ENCODE data around the gene TRAPPC6A.

Gene TRAPPC6A

DNA sequence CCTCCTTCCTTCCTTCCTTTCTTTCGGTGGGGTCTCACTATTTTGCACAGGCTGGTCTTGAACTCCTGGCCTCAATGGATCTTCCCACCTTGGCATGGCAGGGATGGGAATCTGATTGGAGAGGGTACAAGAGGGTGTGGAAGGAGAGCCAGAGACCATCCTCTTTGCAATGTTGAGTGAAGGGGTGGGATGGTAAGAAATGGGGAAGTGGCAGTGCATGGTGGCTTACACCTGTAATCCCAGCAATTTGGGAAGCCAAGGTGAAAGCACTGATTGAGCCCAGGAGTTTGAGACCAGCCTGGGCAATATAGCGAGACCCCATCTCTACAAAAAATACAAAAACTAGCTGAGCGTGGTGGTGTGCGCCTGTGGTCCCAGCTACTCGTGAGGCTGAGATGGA lies 6.1 kb upstream of the TRAPPC6A start:
- no peak for DNase-seq

DNA sequence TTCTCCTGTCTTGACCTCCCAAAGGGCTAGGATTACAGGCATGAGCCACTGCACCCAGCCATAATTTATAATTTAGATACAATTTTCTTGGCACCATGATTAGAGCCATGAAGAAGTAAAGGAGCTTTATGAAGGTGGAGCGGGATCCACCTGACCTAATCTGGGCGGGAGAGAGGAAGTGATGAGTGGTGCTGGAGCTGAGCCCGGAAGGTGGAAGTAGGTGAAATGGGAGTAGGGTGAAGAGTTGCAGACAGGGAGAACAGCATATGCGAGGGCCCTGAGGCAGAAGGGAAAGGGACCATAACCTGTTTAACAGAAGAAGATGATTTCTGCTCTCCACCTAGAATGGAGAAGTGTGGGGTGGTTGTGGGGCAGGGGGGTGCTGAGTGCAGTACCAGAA lies 4.7 kb upstream of the TRAPPC6A start:
- DNase-seq, result no peak

DNA sequence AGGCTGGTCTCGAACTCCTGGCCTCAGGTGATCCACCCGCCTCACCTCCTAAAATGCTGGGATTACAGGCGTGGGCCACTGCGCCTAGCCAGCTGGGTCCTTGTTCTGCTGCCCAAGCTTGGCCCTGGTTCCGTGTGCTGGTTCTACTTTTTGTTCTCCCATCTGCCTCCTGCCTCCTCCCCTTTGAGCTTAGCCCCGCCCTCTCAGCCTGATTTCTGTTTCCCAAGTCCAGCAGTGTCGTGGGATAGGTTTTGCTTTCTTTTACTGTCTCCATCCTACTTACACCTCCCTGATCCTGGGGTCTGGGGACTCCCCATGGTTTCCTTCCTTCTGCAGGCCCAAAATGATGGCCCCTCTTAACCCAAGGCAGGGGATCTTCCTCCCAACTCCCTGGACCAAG lies 2.9 kb upstream of the TRAPPC6A start:
- DNase-seq, result no peak

DNA sequence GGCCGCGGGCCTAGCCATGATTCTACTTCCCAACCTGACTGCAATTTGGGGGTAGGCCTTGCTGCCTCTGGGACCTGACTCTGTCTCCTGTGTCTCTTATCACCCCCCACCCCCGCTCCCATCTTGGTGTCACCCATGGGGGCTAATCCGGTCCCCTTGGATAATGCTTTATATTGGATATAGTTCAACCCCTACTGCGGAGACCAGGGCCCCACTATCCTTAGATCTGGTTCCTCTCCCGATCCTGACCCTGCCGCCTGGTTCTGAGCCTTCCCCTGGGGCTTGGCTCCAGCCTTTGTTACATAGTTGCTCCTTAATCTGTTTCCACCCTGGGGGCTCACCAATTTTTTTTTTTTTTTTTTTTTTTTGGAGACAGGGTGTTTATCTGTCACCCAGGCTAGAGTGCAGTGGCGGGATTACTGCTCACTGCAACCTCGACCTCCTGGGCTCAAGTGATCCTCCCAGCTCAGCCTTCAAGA lies 1.9 kb upstream of the TRAPPC6A start:
- no peak for DNase-seq

DNA sequence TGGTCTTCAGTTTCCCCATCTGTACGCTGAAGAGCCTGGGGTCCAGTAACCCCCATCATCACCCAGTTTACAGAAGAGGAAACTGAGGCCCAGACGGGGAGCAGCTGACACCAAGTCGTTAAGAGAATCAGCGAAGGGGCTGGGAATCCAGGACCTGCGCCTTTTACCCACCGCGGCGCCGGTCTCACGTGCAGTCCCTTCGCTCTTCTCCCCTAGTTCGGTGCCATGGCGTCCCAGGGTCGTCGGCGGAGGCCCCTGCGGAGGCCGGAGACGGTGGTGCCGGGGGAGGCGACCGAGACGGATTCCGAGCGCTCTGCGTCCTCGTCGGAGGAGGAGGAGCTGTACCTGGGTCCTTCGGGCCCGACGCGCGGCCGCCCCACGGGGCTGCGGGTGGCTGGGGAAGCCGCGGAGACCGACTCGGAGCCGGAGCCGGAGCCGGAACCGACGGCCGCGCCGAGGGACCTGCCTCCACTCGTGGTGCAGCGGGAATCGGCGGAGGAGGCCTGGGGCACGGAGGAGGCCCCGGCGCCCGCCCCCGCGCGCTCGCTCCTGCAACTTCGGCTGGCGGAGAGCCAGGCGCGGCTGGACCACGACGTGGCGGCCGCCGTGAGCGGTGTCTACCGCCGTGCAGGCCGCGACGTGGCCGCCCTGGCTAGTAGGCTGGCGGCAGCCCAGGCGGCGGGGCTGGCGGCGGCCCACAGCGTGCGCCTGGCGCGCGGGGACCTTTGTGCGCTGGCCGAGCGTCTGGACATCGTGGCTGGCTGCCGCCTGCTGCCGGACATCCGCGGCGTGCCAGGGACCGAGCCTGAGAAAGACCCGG lies 1.2 kb upstream of the TRAPPC6A start:
- no peak for DNase-seq

DNA sequence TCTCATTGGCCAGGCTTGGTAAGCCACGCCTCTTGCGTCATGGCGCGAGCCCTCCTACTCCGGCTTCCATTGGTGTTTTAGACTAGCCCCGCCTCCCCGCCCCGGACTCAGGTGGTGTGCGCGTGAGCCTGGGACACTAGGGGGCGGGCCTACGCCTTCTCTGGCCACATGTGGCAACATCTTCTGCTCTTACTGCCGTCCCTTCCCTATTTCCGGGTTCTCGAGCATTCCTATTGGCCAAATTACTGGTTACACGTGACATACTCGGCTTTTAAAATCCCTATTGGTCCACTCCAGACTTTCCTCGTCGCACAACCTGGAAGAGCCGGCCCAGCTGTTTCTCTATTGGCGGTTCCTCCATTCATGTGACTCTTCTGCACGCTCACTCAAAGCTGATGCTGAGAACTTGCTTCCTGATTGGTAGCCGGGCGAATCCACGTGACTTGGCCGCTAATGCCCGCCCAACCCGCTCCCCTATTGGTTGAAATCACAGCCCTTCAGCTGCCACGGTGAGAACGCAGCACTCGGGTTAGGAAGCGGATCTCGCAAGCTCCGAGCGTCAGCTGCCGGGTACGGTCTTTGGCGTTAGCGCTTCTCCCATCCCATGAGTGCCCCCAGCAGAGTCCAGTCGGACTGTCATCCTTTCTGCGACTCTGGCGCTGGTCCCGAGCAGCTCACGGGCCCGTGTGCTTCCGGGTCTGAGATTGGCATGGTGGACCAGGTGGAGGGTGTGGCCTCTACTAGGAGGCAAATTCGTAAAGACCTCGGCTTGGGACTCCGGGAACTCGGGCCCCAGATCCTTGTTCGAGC lies 430 bp upstream of the TRAPPC6A start, which contains the start of gene BLOC1S3:
Gene BLOC1S3, plus strand, starts transcription at position 523 of the 810 bp plus-strand sequence. CDS start 513 bp downstream, outside the sequence.
- DNase-seq, result peak; percentile 99

DNA sequence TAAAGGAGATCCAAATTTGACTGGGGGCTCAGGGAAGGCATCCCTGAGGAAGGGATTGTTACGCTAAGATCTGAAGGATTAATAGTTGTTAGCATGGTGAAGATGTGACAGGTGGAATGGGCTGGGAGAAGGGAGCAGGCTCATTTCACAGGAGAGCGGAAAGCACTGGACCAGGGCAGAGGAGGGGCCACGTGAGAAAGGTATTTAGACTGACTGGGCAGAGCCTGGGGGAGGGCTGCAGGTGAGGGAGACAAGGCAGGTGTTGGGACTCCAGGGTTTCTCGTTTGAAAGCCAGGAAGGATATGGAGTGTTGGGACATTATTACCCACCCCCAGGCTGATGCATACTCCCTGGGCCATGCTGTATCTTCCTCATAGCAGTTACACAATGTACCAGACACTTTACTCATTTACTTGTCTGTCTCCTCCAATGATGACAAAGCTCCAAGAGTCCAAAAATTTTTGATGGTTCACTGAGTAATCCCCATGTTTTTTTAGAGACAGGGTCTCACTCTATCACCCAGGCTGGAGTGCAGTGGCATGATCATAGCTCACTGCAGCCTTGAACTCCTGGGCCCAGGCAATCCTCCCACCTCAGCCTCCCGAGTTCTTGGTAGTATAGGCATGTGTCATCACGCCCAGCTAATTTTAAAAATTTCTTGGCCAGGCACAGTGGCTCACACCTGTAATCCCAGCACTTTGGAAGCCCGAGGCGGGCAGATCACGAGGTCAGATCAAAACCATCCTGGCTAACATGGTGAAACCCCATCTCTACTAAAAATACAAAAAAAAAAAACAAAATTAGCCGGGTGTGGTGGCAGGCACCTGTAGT lies 2.3 kb downstream of the TRAPPC6A start:
- no peak for DNase-seq

DNA sequence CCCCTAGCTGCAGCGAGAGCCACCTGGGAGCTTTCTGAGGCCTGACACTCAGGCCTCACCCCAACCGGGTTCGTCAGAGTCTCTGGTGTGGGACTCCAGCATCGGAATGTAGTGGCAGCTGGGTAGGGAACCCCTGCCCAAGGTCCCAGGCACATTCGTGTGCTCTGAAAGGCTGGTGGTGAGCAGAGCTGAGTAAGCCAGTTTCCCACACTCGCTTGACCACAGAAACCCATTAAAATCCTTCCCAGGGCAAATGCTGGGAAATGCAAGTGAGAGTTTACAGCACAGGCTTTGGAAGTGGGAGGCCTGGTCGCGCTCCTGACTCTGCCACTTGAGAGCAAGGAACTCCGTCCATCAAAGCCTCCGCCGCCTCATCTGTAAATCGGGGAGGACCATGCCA lies 4.2 kb downstream of the TRAPPC6A start:
- no peak for DNase-seq

DNA sequence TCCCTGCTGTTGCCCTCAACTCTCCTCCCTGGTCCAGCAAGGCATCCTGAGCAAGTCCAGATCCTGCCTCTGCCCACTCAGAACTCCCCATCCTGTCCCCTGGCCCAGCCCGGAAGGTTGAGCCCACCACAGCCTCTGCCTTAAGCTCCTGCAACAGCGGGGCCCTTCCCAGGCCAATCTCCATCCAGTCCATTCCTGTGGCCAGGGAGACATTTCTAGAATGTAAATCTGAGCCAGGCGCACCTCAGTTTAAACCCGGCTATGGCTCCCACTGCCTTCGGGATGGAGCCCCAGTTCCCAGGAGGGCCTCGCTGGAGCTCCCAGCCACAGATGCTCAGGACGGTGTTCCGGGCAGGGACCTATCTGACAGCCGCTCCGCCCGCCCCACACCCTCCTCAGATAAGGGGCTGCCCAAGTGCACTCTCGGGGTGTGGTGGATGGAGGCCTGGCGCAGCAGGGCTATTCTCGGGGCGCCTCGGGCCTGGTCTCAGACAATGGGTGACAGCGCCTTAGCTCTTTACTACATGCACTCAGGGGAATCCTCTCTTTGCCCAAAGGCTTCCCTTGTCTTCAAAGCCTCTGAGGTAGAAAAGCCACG lies 5.3 kb downstream of the TRAPPC6A start:
- no peak for DNase-seq

DNA sequence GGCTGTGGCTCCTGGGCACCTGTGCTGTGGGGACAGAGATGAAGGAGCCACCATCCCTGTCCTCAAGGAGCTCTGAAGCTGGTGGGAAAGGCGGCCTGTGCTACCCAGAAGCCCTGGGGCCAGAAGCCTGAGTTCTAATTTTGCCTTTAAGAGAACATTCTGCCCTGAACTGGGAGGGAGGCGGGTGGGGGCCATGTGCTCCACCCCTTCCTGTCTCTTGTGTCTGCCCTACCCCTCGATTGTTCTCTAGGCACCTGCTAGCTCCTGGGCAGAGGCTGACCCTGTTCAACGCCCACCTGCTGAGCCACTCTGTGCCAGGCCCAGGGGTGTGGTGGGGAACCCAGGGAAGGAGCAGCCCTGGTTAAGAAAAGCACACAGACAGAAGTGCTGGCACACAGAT lies 5.9 kb downstream of the TRAPPC6A start:
- DNase-seq, result no peak

DNA sequence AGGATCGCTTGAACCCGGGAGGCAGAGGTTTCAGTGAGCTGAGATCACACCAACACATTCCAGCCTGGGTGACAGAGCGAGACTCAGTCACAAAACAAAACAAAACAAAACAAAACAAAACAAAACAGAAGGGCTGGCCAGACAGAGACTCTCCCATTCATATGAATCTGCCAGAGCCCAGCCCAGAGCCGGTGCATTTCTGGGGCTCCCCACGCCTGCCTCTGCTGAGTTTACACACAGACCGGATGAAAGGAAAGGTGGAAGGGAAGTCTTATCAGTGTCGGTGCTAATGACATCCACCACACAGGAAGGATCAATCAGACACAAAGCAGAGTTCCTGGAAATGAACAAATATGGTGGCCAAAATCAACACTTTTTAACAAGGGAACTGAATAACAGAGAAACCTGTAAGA lies 6.8 kb downstream of the TRAPPC6A start:
- no peak for DNase-seq

DNA sequence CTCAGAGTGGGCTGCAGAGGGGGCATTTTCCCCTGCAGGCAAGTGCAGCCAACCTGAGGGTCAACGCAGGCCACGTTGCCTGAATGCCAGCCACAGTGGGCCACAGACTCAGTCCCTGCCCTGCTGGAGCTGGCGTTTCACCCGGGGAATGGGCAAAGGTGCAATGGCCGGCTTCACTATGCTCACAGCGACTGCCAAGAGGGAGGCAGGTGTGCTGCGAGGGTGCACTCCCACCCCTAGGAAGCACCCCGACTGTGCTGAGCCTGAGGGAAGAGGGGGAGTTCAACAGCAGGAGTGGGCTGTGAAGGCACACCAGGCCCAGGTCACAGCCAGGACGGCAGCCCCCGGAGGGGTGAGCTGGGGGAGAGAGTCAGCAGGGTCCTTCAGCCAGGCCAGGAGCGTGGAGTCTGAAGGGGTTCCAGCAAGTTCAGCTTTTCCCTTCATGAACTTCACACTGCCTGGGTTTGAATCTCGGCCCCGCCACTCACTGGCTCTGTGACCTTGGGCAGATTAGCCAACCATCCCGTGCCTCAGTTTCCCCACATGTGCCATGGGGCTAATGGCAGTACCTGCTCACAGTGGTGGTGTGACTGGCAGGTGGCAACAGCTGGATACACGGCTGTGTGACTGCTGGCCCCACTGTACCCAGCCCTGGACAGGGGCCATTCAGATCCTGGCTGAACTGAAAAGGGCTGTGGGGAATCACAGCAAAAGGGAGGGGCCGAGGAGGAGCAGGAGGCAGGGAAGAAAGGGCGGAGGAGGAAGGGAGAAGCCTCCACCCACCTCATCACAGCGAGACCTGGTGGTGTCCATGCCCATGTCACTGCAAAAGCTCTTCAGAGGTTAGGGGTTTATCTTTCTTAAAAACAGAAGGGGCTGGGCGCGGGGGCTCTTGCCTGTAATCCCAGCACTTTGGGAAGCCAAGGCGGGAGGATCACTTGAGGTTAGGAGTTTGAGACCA lies 7.6 kb downstream of the TRAPPC6A start:
- DNase-seq, result no peak

DNA sequence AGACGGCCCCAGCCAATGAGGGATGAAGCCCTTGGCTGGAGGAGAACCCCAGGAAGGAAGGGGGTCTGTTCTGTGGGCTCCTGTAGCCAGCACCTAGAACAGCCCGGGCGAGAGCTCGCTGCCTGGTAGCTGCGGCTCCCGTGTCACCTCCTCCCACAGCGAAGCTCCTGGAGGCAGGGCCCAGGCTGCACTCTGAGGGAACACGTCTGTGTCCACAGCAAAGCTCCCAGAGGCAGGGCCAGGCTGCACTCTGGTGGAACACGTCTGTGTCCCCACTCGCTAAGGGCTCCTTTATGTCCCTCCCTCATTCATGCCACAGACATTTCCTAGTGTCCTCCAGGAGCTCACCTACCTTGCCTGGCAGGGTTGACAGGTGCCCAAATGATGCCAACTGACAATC lies 8.4 kb downstream of the TRAPPC6A start:
- no peak for DNase-seq

DNA sequence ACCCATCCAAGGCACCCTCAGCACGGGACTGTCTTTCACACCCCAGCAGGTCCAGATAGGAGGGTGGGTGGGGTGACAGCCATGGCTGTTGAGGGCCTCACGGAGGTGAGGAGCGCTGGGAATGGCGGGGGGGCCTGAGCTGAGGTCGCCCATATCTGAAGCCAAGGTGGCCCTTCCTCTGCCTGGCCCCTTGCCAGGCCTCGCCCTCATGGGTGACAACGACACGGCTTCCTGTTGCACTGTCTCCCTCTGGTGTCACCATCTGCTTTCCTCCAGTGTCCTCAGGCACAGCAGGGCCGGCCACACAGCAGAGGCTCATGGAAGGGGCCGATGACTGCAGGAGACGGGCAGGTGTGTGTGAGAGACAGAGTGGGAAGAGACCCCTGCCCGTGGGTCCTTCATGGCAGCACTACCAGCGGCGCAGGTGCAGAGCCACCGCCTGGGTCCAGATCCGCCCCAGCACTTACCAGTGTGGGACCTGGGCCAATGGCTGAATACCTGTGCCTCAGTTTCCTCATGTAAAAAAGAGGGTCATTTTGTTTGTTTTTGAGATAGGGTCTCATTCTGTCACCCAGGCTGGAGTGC lies 9.2 kb downstream of the TRAPPC6A start:
- no peak for DNase-seq

DNA sequence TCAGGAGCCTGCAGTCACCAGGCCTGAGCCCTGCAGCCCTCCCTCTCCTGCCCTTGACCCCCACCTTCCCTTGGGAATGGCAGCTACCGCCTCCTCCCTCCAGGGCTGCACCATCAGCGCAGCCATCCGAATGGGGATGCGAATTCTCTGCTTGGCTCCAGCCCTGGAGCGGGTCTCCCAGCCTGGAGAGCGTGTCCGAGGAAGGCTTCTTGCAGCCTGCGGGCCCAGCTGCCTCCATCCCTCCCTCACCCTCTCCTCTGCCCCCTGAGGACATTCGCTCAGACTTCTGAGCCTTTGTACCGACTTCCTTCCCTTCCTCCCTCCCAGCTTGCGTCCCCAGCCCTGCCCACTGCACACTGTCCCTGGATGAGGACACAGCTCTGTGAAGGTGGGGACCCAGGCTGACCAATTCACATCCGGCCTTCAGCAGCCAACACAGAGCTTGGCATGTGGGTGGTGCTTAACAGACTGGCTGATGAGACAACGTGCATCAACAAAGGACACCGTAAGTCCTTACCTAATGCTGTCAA lies 11.2 kb downstream of the TRAPPC6A start:
- DNase-seq, result no peak

DNA sequence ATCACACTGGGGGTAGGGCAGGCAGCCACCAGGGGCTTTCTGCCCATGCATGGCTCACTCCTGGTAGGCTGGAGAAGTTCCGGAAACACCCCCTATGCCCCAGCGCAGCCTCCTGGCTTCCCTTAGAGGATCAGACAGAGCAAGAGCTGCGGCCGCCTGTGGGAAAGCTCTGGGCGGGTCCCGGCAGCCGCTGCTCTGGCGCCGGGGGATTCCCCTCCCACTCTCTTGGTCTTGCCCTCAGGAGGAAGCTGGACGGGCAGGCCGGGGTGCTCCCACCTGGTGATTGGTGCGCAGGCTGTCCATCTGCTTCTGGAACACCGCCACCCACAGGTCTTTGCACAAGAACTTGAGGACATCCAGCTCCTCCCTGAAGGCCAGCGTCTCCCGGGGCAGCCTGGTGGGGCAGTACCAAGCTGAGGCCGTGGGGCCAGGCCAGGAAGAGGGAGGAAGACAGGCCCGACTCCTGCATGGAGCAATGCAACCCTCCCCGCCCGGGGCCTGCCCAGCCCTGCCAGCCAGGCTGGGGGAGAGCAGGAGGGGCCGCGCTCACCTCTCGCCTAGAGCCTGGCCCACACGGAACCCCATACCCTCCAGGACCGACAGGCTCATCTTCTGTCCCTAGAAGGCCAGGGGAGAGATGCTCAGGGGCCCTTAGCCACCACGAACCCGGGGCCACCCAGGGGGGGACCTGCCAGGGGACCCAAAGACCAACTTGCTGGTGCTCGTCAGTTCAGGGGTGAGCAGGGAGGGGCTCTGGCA lies 13.3 kb downstream of the TRAPPC6A start:
- DNase-seq, result no peak

DNA sequence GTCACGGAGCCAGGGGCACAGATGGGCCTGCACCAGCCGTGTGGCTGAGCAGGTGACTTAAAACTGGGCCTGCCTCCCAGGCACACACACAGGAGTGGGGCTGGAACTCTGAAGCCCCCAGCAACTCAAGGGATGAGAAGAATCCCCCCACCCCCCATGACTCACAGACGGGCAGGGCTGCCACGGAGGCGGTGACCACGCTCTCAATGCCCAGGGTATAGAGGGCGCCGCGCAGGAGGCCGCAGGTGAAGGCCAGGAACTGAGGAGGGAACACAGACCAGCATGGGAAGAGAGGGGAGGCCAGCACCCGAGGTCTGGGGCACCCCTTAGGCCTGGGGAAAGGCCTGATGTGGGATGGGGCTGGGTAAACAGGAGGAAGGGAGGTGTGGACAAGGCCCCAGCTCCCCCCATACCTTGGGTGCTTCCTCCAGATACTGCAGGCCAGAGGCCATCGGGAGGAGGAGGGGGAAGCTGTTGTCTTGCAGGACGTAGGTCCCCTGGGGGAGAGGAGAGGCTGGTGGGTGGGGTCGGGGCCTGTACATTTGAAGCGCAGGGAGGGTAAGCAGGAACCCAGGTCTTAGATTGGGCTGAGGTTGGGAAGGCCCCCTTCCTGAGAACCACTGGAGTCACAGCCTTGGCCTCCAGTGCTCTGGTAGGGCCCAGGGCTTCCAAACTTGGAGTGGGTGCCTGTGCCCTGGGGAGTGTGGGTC lies 14.1 kb downstream of the TRAPPC6A start:
- no peak for DNase-seq

DNA sequence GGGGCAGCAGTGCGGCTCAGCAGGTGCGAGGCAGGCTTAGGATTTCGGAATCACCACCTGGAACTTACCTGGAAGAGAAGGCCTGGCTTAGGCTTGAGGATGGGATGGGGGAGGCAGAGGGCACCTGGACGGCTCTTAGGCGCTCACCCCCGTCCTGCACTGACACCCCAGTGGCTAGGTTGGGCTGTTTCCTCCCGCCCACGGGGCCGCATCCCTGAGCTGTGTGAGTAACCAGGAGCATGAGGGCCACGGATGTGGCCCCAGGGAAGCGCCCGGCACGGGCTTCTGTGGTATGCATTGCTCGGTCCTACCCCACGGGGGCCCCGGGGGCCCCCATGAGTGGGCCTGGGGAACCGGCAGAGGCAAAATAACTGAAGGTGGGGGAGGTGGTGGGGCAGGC lies 14.9 kb downstream of the TRAPPC6A start:
- DNase-seq, result no peak

DNA sequence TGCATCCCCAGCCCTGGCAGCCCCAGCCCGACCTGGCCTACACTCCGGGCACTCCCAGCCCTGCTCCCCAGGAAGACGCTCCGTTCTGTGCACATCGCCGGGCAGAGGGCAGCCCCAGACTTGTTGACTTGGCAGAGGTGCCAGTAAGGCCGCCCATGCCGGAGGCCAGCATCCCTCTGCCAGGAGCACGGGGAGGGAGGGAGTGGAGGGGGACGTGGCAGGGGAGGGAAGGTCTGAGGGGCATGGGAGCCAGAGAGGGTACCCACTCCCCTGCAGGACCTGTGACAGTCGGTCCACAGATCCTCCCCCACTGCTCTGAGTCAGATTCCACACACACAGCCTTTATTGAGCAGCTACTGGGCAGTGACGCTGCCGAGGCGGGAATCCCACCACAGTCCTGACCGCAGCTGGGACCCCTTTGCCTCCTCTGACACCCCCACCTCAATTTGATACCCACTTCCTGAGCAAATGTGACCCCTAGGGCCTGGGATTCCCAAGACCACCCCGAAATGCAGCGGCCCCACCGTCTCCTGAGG lies 15.4 kb downstream of the TRAPPC6A start:
- DNase-seq, result no peak
